ENCODE data around the gene UCK2. TPM values are rescaled to one million over a fixed set of nuclear protein-coding genes. Genes with fewer than 3 reads are reported as not detected.

UCK2 gene
- total and polyA plus RNA-seq, 10 of the 15 experiments (the other 5 are each of a cell fraction or from before 2014, with no cell fraction given), result 55.3 to 106 (median 84.9) TPM

GRCh38 chr1:165834229-165834628 lies 6.8 kb downstream of the UCK2 start (continued):
- TF ChIP-seq CBFB (IDR thresholded peaks at IDR 0.05; ENCODE audit: low read depth), result no peak
- no peak for TF ChIP-seq MXI1 (IDR thresholded peaks at IDR 0.05; ENCODE audit: low read depth, low read length)
- no peak for TF ChIP-seq JUND (IDR thresholded peaks at IDR 0.05; ENCODE audit: low read depth, low read length)

GRCh38 chr1:165834881-165835280 lies 7.5 kb downstream of the UCK2 start:
- ChIA-PET RAD21 (ENCODE audit: unreplicated experiment) (interaction anchor here (1.3 to 4.6 kb wide), 2 partner anchors 37 to 43 kb away, joined by 3 to 13 read pairs; no protein-coding TSS in a partner anchor), SMC1A (ENCODE audit: uncharacterized antibody, unreplicated experiment) (interaction anchor here (1.3 to 3.5 kb wide), 4 partner anchors 11 to 50 kb away, joined by 3 to 29 read pairs (median 6); no protein-coding TSS in a partner anchor), POLR2A (interaction anchor here (1.0 kb wide), 1 partner anchor 37 kb away, joined by 3 read pairs; no protein-coding TSS in a partner anchor), CTCF (interaction anchor here (2.1 kb wide), 1 partner anchor 8 kb away, joined by 11 read pairs; the partner anchor contains the start of gene UCK2)
- H3K9ac ChIP-seq (ENCODE audit: control insufficient read depth, insufficient read depth, low read length), result no peak overlapping the region
- in situ Hi-C loops (cut with MboI), result no loop called here
- intact Hi-C loops (cut with micrococcal nuclease; ENCODE audit: unreplicated experiment), result no loop called here
- H3K27ac ChIP-seq (ENCODE audit: control insufficient read depth, insufficient read depth), result no peak overlapping the region
- no TSS peak for BruUV-seq (replicated peaks)
- WGBS (ENCODE audit: insufficient coverage, insufficient replicate concordance, low lambda C conversion rate, missing lambda C conversion rate), result 95% methylated on average over 3 of the region's 3 CpGs
- no peaks in the 10 kb centered on the region for H3K9me3 ChIP-seq (replicated peaks; ENCODE audit: control insufficient read depth, insufficient read depth, low read length)
- H3K79me2 ChIP-seq (ENCODE audit: control insufficient read depth, insufficient read depth, low read length), result peaks cover 88% of the 10 kb centered on the region
- no peaks in the 10 kb centered on the region for H3K27me3 ChIP-seq (replicated peaks in 1 of 2; ENCODE audit: control insufficient read depth in 2 of 2, insufficient read depth in 2 of 2, low read length in 1 of 2)
- no peak overlapping the region for H3K4me3 ChIP-seq
- no peaks in the 10 kb centered on the region; a peak in 1 of 4 replicates for H3K36me3 ChIP-seq (ENCODE audit: control insufficient read depth in 2 of 2, insufficient read depth in 2 of 2, low read length in 1 of 2)
- no peaks in the 10 kb centered on the region for H4K20me1 ChIP-seq (ENCODE audit: control insufficient read depth, insufficient read depth)
- ATAC-seq, result no peak
- FAIRE-seq, result no peak
- no peak overlapping the region for H3K4me2 ChIP-seq (ENCODE audit: control insufficient read depth, insufficient read depth)
- DNase-seq (ENCODE audit: low read depth, low spot score), result no peak
- TF ChIP-seq NFXL1 (IDR thresholded peaks at IDR 0.05; ENCODE audit: borderline replicate concordance), result no peak
- TF ChIP-seq ZNF687 (IDR thresholded peaks at IDR 0.05), result no peak
- TF ChIP-seq SMC3 (IDR thresholded peaks at IDR 0.05; ENCODE audit: borderline replicate concordance, low read length), result no peak
- TF ChIP-seq IKZF1 (conservative IDR thresholded peaks at IDR 0.05), result no peak
- TF ChIP-seq MEF2B (IDR thresholded peaks at IDR 0.05; ENCODE audit: partially characterized antibody, poor library complexity, severe bottlenecking), result no peak
- TF ChIP-seq MTA2 (IDR thresholded peaks at IDR 0.05; ENCODE audit: low read depth), result no peak
- TF ChIP-seq HDAC6 (IDR thresholded peaks at IDR 0.05; ENCODE audit: unreplicated experiment), result no peak
- TF ChIP-seq SIX5 (IDR thresholded peaks at IDR 0.05; ENCODE audit: low read depth, low read length, severe bottlenecking), result no peak
- TF ChIP-seq ZNF384 (IDR thresholded peaks at IDR 0.05; ENCODE audit: borderline replicate concordance, low read depth, low read length), result no peak
- TF ChIP-seq FOS (IDR thresholded peaks at IDR 0.05; ENCODE audit: borderline replicate concordance, extremely low read depth, insufficient read length), result no peak
- TF ChIP-seq STAT3 (IDR thresholded peaks at IDR 0.05; ENCODE audit: low read depth, low read length), result no peak
- TF ChIP-seq ZNF622 (IDR thresholded peaks at IDR 0.05), result no peak
- no peak for TF ChIP-seq POLR2AphosphoS5 (IDR thresholded peaks at IDR 0.05; ENCODE audit: low read length)
- no peak for TF ChIP-seq SP1 (IDR thresholded peaks at IDR 0.05; ENCODE audit: low read depth, low read length)
- no peak overlapping the region for H2AFZ ChIP-seq (ENCODE audit: control insufficient read depth, low read depth, low read length)
- peaks cover 7% of the 10 kb centered on the region; the same call in 1 of the 2 replicates for H3K4me1 ChIP-seq (ENCODE audit: control insufficient read depth, insufficient read depth, low read length)
